ENCODE data around the gene TMPRSS3.

Gene TMPRSS3

GRCh38 chr21:42336054-42336453, 59.8 kb downstream of the TMPRSS3 start:
- DNase-seq (ENCODE audit: low read depth): no peak
- H3K4me3 ChIP-seq (ENCODE audit: control insufficient read depth, low read depth, low read length): no peak overlapping the region
- no peak for TF ChIP-seq CTCF (conservative IDR thresholded peaks at IDR 0.05; ENCODE audit: control insufficient read depth, insufficient read depth, low read depth, low read length)

GRCh38 chr21:42332557-42333317, 63.1 kb downstream of the TMPRSS3 start:
- TF ChIP-seq CTCF (conservative IDR thresholded peaks at IDR 0.05; ENCODE audit: control insufficient read depth, insufficient read depth, low read depth, low read length): no peak
- DNase-seq (ENCODE audit: low read depth): no peak
- no peak overlapping the region for H3K4me3 ChIP-seq (ENCODE audit: control insufficient read depth, low read depth, low read length)

GRCh38 chr21:42331660-42332059, 64.2 kb downstream of the TMPRSS3 start:
- no peak for TF ChIP-seq CTCF (conservative IDR thresholded peaks at IDR 0.05; ENCODE audit: control insufficient read depth, insufficient read depth, low read depth, low read length)
- no peak overlapping the region for H3K4me3 ChIP-seq (ENCODE audit: control insufficient read depth, low read depth, low read length)
- DNase-seq (ENCODE audit: low read depth): no peak

- TF ChIP-seq CTCF (conservative IDR thresholded peaks at IDR 0.05; ENCODE audit: control insufficient read depth, insufficient read depth, low read depth, low read length): no peak
- no peak for DNase-seq (ENCODE audit: low read depth)
- H3K4me3 ChIP-seq (ENCODE audit: control insufficient read depth, low read depth, low read length): no peak overlapping the region
These were observed 65.2 kb downstream of the TMPRSS3 start for GRCh38 chr21:42330380-42331371.

- no peak for DNase-seq (ENCODE audit: low read depth)
- H3K4me3 ChIP-seq (ENCODE audit: control insufficient read depth, low read depth, low read length): no peak overlapping the region
- no peak for TF ChIP-seq CTCF (conservative IDR thresholded peaks at IDR 0.05; ENCODE audit: control insufficient read depth, insufficient read depth, low read depth, low read length)
These were observed 71.0 kb downstream of the TMPRSS3 start for GRCh38 chr21:42324896-42325295.
